ENCODE data around the gene NR2F6.

DNA sequence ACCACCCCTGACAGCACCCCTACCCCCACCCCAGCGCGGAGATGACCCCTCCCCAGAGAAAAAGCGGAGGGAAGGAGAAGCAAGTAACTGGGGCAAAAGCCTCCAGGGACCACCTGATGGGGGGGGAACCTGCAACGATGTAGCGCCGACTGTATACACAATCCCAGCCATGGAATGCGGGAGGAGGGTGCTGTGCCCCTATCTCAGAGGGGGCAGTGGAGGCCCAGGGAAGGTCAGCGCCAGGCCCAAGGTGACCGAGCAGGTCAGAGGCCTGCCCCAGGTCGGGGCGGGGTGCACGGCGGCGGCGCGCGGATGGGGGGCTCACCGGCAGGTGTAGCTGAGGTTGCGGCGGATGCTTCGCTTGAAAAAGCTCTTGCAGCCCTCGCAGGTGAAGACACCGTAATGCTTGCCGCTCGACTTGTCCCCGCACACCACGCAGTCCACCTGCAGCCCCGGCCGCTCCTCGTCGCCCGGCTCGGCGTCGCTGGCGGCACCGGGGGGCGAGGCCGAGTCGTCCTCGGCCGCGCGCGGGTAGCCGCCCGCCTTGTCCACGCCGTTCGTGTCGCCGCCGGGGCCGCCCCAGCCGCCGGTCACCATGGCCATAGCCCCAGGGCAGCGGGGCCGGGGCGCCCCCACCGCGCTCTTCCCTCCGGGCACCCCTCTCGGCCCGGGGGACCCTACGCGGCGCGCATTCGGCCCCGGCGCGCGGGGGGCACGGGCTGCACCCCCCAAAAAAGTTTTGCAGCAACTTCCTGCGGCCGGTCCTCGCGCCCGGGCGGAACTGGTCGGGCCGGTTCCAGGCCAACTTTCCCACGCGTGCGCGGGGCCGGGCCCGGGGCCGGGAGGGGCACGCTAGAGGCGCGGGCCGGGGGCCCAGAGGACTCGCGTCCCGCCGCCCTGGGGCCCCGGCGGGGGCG, 843 bp downstream of the NR2F6 start:
- TF ChIP-seq, protein P1, sequence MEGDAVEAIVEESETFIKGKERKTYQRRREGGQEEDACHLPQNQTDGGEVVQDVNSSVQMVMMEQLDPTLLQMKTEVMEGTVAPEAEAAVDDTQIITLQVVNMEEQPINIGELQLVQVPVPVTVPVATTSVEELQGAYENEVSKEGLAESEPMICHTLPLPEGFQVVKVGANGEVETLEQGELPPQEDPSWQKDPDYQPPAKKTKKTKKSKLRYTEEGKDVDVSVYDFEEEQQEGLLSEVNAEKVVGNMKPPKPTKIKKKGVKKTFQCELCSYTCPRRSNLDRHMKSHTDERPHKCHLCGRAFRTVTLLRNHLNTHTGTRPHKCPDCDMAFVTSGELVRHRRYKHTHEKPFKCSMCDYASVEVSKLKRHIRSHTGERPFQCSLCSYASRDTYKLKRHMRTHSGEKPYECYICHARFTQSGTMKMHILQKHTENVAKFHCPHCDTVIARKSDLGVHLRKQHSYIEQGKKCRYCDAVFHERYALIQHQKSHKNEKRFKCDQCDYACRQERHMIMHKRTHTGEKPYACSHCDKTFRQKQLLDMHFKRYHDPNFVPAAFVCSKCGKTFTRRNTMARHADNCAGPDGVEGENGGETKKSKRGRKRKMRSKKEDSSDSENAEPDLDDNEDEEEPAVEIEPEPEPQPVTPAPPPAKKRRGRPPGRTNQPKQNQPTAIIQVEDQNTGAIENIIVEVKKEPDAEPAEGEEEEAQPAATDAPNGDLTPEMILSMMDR (conservative IDR thresholded peaks at IDR 0.05) = no peak
- TF ChIP-seq ZFX (IDR thresholded peaks at IDR 0.05) = no peak

Data from C4-2B (cell line).